HG02852 (cell line): ENCODE data around the gene NDUFS3.
"Not testable (repeated sequence)": the region's sequence is repeated elsewhere in the genome, so short reads cannot be mapped to it uniquely, and the experiment has no call there.

Source experiments
- ATAC-seq: cut with Tn5 transposase; IDR thresholded peaks from one replicate; pipeline ENCODE4 v1.9.1; 2021; ENCODE audit warnings: mild to moderate bottlenecking, moderate library complexity; ENCODE audit not compliant: unreplicated experiment

The NDUFS3 gene

DNA sequence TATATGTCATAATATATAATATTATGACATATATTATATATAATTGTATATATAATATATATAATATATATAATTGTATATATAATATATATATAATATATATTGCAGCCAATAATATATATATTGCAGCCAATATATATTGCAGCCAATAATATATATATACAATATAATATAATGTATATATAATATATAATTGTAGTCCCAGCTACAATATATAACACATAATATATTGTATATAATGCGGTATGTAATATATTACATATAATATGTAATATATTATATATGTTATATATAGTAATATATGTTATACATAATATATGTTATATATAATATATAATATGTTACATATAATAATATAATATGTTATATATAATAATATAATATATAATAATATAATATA lies 20.2 kb upstream of the NDUFS3 start:
- ATAC-seq: no peak

DNA sequence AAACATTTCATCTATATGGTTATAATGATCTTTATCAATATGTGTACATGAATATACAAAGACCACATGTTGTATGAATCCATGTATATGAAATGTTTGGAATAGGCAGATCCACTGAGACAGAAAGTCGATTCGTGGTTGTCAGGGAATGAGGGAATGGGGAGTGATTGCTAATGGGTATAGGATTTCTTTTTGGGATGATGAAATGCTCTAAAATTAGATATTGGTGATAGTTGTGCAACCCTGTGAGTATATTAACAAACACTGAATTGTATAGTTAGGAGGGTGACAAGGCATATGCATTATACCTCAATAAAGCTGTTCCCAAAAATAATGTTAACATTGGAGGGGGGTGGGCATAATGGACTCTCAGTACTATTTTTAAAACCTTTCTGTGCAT lies 18.4 kb upstream of the NDUFS3 start:
- ATAC-seq: no peak

DNA sequence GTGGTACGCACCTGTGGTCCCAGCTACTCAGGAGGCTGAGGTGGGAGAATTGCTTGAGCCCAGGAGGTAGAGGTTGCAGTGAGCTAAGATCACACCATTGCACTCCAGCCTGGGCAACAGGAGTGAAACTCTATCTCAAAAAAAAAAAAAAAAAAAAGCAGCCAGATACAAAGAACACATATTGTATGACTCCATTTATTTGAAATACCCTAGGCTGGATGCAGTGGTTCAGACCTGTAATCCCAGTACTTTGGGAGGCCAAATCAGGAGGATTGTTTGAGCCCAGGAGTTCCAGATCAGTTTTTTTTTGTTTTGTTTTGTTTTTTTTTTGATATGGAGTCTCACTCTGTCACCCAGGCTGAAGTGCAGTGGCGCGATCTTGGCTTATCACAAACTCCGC lies 16.5 kb upstream of the NDUFS3 start:
- ATAC-seq: not testable (repeated sequence)

DNA sequence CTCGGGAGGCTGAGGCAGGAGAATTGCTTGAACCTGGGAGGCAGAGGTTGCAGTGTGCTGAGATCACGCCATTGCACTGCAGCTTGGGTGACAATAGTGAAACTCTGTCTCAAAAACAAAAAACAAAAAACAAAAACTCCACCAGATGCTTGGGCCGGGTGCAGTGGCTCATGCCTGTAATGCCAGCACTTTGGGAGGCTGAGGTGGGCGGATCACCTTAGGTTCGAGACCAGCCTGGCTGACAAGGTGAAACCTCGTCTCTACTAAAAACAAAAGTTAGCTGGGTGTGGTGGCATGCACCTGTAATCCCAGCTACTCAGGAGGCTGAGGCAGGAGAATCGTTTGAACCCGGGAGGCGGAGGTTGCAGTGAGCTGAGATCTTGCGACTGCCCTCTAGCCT lies 14.5 kb upstream of the NDUFS3 start:
- ATAC-seq: not testable (repeated sequence)

DNA sequence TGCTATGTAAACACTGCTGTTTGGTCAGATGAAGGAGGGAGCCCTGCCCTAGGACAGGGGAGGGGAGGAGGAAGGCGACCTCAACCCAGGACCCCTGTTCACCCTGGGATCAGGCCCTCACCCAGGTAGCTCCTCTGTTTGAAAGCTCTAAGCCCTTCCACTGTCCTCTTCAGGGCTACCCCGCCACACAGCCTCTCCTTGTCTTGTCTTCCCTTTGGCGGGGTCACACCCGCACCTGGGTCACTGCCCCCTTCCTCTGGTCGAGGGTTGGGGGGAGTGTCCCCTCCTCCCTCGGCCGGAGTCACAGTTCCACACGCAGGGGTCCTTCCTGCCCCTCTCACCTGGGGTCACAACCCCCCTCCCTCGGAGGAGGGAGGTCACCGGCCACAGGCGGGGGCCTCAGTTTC lies 13.9 kb upstream of the NDUFS3 start:
- ATAC-seq: peak; percentile 5

DNA sequence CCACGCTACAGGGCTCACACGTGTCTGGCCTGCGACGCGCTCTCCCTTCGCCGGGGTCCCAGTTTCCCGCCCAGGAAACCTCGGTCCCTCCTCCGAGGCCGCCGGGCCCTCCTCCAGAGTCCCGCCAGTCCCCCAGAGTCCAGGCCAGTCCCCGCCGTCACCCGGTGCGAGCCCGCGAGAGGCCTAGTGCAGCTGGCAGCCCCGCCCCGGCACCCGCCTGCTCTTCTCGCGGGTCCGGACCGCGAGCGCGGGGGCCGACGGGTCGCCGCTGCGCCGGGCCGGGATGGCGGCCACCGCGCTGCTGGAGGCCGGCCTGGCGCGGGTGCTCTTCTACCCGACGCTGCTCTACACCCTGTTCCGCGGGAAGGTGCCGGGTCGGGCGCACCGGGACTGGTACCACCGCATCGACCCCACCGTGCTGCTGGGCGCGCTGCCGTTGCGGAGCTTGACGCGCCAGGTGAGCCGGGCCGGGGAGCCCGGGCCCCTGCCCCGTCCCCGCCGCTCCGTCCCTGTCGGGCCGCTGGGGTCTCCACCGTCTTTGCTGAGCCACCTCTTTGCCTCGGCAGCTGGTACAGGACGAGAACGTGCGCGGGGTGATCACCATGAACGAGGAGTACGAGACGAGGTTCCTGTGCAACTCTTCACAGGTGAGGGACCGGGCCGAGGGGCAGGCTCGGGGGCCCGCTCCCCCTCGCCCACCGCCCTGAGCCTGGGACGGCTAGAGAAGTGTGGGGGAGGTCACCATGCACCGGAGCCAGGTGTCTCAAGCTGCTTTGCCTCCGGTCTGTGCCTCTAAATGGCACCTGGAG lies 13.3 kb upstream of the NDUFS3 start, which contains the start of gene PTPMT1:
PTPMT1 (plus strand) TSS at position 260 of the 809 bp plus-strand sequence; CDS start at position 284, 24 bp downstream.
- peak; percentile 85 for ATAC-seq

DNA sequence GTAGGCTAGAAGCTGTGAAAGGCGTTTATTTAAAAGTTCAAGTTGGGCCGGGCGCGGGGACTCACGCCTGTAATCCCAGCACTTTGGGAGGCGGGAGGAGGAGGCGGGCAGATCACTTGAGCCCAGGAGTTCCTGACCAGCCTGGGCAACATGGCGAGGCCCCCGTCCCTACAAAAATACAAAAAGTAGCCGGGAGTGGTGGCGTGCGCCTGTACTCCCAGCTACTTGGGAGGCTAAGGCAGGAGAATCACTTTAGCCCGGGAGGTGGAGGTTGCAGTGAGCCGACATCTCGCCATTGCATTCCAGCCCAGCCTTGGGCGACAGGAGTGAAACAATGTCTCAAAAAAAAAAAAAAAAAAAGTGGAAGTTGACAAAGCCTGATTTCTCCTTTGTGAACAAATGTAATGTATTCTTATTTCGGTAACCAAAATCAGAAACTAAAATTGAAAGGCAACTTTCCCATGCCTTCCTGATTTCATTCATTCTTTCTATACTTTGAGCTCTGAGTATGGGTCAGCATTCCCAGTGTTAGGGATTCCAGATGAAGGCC lies 12.7 kb upstream of the NDUFS3 start:
- peak; percentile 6 for ATAC-seq

DNA sequence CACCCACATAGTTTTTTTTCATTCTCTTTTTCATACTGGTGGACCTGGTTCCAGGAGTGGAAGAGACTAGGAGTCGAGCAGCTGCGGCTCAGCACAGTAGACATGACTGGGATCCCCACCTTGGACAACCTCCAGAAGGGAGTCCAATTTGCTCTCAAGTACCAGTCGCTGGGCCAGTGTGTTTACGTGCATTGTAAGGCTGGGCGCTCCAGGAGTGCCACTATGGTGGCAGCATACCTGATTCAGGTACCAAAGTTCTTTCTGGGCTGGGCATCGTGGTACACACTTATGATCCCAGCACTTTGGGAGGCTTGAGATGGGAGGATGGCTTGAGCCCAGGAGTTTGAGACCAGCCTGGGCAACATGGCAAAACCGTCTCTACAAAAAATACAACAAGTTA lies 9.2 kb upstream of the NDUFS3 start:
- no peak for ATAC-seq

DNA sequence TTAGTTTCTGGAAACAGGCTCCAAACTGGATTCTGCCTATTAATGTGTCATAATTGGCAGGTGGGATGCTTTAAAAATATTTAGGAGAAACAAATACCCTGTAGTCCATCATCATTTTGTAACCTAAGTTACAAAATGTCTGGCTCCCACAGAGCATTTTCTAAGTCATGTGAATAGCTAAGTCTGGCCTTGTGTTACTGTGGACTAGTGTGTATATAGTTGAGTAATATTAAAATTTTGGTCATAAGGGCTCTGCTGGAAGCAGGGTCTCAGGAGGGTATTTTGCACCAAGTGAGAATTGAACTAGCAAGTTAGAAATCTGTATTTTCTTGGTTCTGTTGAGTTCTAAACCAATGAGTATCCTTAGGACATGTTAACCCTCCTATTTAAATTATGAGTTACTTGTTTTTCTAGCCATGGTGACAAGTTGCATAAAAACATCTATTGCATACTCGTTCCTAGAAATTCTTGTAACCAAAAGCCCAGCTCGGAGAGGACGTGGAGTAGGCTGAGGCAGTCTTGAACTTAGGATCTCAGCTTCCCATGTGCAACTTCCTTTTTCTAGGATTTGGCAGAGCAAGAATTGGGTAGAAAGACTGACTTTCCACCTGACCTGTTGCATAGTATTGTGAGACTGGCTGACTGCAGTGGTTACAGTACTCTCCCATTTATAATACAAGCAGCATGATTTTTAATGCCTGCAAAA lies 8.1 kb upstream of the NDUFS3 start:
- no peak for ATAC-seq

DNA sequence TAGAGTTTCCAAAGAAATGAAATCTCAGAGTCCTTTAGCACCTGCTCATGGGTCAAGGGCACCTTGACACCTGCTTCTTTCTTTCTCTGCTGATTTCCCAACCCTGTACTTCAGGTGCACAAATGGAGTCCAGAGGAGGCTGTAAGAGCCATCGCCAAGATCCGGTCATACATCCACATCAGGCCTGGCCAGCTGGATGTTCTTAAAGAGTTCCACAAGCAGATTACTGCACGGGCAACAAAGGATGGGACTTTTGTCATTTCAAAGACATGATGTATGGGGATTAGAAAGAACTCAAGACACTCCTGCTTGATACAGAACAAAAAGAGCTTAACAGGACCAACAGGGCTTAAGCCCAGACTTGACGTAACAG lies 7.5 kb upstream of the NDUFS3 start:
- ATAC-seq: no peak

DNA sequence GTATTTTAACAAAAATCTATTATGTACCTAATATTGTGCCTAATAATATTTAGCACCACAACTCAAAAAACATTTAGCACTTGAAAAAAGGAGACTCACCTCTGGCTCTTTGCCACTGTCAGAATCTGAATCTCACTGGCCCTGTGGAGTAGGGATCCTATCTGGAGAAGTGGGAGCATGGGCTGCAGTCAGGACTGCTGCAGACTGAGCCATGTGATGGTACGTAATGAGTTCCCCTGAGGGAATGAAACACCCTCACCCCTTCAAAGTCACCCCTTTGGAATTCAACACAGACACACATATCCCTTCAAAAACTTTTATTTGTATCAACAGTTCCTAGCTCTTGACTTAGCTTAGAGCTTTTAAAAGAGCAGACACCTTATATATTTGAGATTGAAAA lies 7.0 kb upstream of the NDUFS3 start:
- ATAC-seq: no peak

DNA sequence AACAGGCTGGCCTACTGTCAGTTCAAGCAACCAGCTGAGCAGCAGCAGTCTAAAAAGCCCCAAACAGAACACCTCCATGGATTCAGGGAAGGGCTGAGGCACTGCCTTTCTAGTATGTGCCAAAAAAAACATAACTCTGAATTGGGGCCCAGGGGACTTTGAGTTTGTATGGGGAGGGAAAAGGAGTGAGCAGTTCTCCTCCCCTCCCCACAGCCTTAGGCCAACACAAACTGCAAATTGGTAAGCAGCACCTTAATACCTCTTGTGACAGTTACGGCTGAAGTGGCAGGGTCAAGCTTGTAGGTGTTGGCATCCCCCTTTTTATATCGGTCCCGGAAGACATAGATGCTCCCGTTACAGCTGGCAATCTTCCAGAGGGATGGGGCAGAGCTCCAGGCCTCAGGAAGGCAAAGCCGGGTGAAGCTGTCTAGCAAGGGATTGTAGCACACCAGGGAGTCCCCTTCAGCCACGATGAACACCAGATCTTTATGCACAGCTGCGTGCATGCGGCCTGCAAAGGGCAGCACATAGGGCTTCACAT lies 6.1 kb upstream of the NDUFS3 start:
- ATAC-seq: no peak

DNA sequence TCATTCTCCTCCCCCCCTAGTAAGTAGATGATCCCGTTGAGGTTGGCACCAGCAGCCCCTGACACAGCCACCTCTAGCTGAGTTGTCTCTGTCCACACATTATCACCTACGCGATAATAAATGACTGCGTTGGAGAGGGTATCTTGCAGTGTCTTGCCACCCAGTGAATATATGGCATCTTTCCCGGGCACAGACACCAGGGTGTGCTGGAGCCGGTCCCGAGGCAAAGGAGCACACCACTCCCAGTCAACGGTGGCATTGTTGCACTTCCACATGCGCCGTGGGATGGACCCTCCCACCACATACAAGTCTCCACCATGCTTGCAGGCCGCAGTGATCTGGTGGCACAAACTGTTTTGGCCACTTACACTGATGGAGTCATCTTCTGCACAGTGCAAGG lies 5.6 kb upstream of the NDUFS3 start:
- ATAC-seq: no peak

DNA sequence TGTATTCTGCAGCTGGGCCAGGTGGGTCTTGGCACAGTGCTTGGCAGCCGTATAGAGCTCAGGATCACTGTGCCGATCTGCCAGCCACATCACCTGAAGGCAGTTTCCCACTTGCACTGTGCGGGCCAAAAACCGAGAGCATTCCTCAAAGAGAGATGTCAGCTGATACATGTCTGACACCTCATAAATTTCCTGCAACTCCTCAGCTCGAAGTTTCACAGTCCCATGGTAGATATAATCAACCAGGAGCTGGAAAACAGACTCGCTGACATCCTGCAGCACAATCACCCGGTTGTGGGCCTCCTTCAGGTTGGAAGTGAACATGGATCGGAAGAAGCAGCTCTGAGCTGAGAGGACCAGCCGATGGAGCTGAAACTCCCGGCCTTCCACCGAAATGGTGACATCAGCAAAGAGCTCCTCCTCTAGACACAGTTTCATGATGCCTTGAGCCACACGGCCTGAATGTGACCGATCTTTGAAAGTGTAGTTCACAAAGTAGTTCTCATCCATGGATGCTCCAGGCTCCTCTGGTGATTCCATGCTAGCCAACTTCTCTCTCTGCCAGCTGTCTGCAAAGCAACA lies 1.3 kb upstream of the NDUFS3 start:
- ATAC-seq: no peak

DNA sequence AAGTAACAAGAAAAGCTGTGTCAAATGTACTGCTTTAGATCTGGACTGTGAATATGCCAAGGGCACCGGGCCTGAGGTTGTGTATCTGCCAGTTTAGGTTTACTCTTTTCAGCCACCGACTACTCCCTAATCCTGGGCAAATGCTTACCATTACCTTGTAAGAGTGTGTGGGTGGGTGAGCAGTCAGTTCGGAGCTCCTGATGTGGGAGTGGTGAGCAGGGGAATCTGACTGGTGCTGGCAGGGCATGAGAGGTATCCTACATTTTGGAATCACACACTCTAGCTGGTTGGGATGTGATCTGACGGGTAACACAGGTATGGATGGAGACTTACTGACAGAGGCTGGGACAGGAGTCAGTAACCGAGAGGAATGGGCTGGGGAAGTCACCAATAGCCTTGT lies 5.0 kb downstream of the NDUFS3 start:
- no peak for ATAC-seq

DNA sequence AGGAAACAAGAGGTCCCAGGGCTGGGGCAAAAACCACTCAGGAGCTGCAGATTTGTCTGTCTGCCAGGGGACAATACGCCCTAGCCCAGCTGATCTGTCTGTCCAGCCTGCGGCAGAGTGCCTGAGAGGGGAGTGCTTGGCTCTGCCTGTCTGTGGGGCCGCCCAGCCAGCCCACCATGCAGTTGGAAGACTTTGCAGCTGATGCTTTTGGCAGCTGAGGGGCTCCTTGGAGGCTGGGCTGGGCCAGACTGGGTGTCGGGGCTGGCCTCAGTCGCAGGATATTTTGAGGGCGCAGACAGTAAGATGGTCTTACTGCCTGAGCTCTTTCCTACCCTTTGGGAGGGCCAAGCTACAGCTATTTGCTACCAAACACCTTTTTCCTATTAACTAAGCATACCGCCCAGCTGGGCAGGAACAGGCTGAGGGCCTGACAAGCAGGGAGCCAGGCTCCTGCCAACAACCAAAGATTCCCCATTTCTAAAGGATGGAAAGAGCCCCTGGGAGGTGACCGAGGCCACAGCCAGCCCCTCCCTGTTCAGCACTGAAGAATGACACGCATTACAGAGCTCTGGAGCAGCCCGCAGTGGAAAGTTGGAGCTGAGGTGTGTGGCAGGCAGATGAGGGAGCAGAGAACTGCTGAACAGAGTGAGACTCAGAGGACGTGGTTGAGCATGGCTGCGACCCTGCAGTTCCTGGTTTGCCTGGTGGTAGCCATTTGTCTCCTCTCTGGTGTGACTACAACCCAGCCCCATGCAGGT lies 7.4 kb downstream of the NDUFS3 start, which contains the start of gene FAM180B:
FAM180B (plus strand) TSS at position 581 of the 758 bp plus-strand sequence; CDS start at position 672, 91 bp downstream.
- no peak for ATAC-seq

DNA sequence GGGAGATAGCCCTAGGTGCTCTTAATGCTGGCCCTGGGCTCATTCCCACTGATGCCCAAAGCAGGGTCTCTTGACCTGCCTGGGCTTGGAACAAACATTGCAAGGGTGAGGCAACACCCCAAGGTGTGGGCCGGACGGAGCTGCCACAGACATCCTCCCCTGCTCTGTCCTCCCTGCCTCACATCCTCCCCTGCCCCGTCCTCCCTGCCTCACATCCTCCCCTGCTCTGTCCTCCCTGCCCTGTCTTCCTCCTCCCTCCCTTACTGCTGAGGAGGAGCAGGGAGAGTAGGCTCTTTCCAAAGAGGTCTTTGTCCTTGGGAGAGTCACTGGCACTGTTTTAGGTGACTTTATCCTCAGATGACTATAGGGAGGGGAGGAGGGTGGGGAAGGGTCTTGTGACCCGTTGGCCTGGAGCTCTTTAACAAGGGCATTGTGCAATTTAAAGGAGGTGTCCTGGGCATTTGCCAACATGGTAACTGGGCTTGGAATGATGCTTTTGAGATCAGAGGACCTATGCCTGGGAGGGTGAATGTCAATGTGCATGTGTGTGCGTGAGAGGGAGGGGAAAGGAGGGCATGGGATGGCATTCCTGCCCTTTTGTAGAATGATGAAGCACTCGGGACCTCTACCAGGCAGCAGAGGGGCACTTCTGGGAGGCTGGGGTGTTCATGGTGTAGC lies 8.3 kb downstream of the NDUFS3 start:
- no peak for ATAC-seq

DNA sequence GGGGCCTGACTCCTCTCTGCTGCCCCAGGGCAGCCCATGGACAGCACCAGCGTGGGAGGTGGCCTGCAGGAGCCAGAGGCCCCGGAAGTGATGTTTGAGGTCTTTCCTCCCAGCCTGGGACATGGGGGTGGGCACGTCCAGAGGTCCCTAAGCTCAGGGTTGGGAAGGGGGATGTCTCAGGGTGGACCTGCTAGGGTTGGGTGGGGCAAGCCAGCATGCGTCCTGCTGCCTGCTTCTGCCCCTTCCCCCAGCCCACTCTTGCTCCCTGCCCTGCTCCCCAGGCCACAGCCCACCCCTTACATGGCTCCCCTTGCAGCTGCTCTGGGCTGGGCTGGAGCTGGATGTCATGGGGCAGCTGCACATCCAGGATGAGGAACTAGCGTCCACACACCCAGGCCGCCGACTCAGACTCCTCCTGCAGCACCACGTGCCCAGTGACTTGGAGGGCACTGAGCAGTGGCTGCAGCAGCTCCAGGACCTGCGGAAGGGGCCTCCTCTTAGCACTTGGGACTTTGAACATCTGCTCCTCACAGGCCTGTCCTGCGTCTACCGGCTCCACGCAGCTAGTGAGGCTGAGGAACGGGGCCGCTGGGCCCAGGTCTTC lies 9.0 kb downstream of the NDUFS3 start:
- no peak for ATAC-seq

DNA sequence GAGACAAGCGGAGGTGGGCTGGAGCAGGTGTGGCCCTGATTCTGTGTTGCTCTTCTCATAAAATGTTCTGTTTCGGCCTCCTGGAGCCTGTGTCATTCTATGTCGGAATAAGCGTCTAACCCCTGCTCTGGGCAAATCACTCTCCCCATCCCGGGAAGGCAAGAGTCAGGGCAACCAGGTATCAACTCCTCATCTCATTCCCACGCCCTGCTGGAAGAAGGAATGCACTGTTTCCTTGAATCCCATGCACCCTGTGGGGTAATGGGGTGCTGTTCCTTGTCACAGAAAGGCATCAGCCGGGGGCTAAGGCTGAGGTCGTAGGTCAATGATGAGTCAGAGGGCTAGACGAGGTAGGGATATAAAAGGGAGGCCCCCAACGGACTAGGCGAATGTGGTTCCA lies 10.2 kb downstream of the NDUFS3 start:
- no peak for ATAC-seq

DNA sequence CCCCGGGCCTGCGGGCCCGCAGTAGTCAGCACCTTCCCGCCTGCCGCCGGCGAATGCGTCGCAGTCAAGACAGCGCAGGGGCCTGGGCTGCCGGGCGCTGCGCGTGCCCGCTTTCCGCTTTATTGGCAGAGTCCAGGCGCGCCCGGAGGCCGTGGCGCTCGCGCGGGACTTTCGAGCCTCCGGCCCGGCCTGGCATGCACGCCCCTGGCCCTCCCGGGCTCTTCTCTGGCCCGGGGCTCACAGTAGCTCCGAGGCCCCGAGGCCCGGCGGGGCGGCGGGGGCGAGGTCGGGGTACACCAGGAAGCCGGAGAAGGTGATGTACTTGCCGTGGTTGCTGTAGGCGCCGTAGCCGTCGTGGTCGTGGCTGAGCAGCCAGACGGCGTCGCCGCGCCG lies 10.7 kb downstream of the NDUFS3 start:
- no peak for ATAC-seq
